CD4-positive, alpha-beta memory T cell (primary cell): ENCODE results near the gene BLACAT1. TPM values are rescaled to one million over a fixed set of nuclear protein-coding genes. Genes with fewer than 3 reads are reported as not detected.
"Not testable (repeated sequence)": the region's sequence is repeated elsewhere in the genome, so short reads cannot be mapped to it uniquely, and the experiment has no call there.

Source experiments
- CTCF ChIA-PET: fragments of 350-600 bp; sonication (Branson Sonifier 250); formaldehyde crosslinking; loops from one replicate; lab custom pipeline; 2021; ENCODE audit warnings: inconsistent platforms; ENCODE audit not compliant: partially characterized antibody; lab: Charles Lee
- POLR2A ChIA-PET: fragments of 350-600 bp; sonication (Branson Sonifier 250); formaldehyde crosslinking; loops from one replicate; lab custom pipeline; 2021; ENCODE audit not compliant: partially characterized antibody; lab: Charles Lee
- DNase-seq, 5 donors: peaks; one replicate each; pipeline versions ENCODE4 v3.0.0 to v3.0.0-alpha.2; 2020 to 2022; ENCODE audit warnings: mixed read lengths in 1 of 5
- H3K27ac ChIP-seq: one replicate; pipeline ENCODE4 v1.7.0; 2013; ENCODE audit warnings: low read depth, low read length
- H3K27me3 ChIP-seq: 2 replicates; pipeline ENCODE4 v1.7.0; 2013; ENCODE audit warnings: mild to moderate bottlenecking, low read length, moderate library complexity; ENCODE audit not compliant: insufficient read depth
- H3K36me3 ChIP-seq: 2 replicates; pipeline ENCODE4 v1.7.0; 2013; ENCODE audit warnings: mild to moderate bottlenecking, low read length, moderate library complexity; ENCODE audit not compliant: insufficient read depth
- H3K4me1 ChIP-seq: 2 replicates; pipeline ENCODE4 v1.7.0; 2013; ENCODE audit warnings: mild to moderate bottlenecking, low read length, moderate library complexity; ENCODE audit not compliant: insufficient read depth
- H3K4me3 ChIP-seq, 2 donors: one replicate each; pipeline ENCODE4 v1.7.0; 2013; ENCODE audit warnings: low read length in 2 of 2, mild to moderate bottlenecking in 1 of 2
- H3K9me3 ChIP-seq, 2 donors: one replicate each; pipeline ENCODE4 v1.7.0; 2013; ENCODE audit warnings: low read length in 2 of 2, control low read depth in 1 of 2; ENCODE audit not compliant: control insufficient read depth in 1 of 2
- H3K27ac Mint-ChIP-seq, 7 donors: one replicate each; pipeline ENCODE4 v1.8.0; 2020 to 2021; ENCODE audit warnings: mixed read lengths in 7 of 7, mild to moderate bottlenecking in 6 of 7, inconsistent platforms in 3 of 7, moderate library complexity in 3 of 7
- H3K27me3 Mint-ChIP-seq, 2 donors: one replicate each; pipeline ENCODE4 v1.8.0; 2020 to 2021; ENCODE audit warnings: mixed read lengths in 2 of 2
- H3K36me3 Mint-ChIP-seq, 2 donors: one replicate each; pipeline ENCODE4 v1.8.0; 2020 to 2021; ENCODE audit warnings: mixed read lengths in 2 of 2, inconsistent platforms in 1 of 2, mild to moderate bottlenecking in 1 of 2
- H3K4me1 Mint-ChIP-seq, 4 donors: one replicate each; pipeline ENCODE4 v1.8.0; 2020 to 2021; ENCODE audit warnings: mixed read lengths in 4 of 4, mild to moderate bottlenecking in 1 of 4
- H3K4me3 Mint-ChIP-seq, 8 donors: one replicate each; pipeline ENCODE4 v1.8.0; 2020 to 2021; ENCODE audit warnings: mixed read lengths in 8 of 8, mild to moderate bottlenecking in 7 of 8, moderate library complexity in 6 of 8, inconsistent platforms in 3 of 8
- H3K9me3 Mint-ChIP-seq, 8 donors: one replicate each; pipeline ENCODE4 v1.8.0; 2020 to 2021; ENCODE audit warnings: mixed read lengths in 8 of 8, mild to moderate bottlenecking in 5 of 8, inconsistent platforms in 3 of 8, moderate library complexity in 1 of 8
- intact Hi-C: fragments of 100-400 bp; cut with micrococcal nuclease; formaldehyde crosslinking; loops from one replicate; pipeline ENCODE4 v1.15.1; 2023
- polyA plus RNA-seq, 2 donors: library from polyadenylated mRNA; unstranded; fragments of 300-500 nt; fragmentation: Illumina TruSeq; gene quantifications; one replicate each; pipeline ENCODE4 v1.2.3, GENCODE V29; 2021
- total RNA-seq, 2 experiments: library from RNA; stranded (reverse); gene quantifications; one replicate each; pipeline ENCODE4 v1.2.3, GENCODE V29; 2021

BLACAT1 gene
- total and polyA plus RNA-seq, 4 experiments from 2014 or later = 0.42 to 0.44 TPM; not detected in 2

- no peaks in the 10 kb centered on the region for H3K36me3 Mint-ChIP-seq
- no peak for DNase-seq
- ChIA-PET CTCF (interaction anchor here (1.1 kb wide), 1 partner anchor 48 kb away, joined by 3 read pairs; no protein-coding TSS in a partner anchor), POLR2A (no interaction called here)
- H3K36me3 ChIP-seq = no peaks in the 10 kb centered on the region
- no peaks in the 10 kb centered on the region for H3K9me3 ChIP-seq
- intact Hi-C loops = no loop called here
- peaks cover 7 to 10% of the 10 kb centered on the region in 2 donors for H3K27me3 Mint-ChIP-seq
- H3K4me3 ChIP-seq = no peak overlapping the region
- H3K27me3 ChIP-seq = no peaks in the 10 kb centered on the region
- peaks cover 23 to 30% (median 26%) of the 10 kb centered on the region in 4 donors for H3K4me1 Mint-ChIP-seq
- no peak overlapping the region for H3K27ac Mint-ChIP-seq
- no peaks in the 10 kb centered on the region for H3K9me3 Mint-ChIP-seq
- H3K27ac ChIP-seq = no peak overlapping the region
- no peak overlapping the region for H3K4me3 Mint-ChIP-seq
- H3K4me1 ChIP-seq = peaks cover 28% of the 10 kb centered on the region
Measured at GRCh38 chr1:205437570-205437969, 18.3 kb downstream of the BLACAT1 start.

GRCh38 chr1:205436776-205437410, 19.0 kb downstream of the BLACAT1 start:
- no peaks in the 10 kb centered on the region for H3K9me3 Mint-ChIP-seq
- Histone ChIP-seq H3K4me3 (no peak overlapping the region), H3K9me3 (no peaks in the 10 kb centered on the region), H3K4me1 (peaks cover 24% of the 10 kb centered on the region), H3K27ac (no peak overlapping the region), H3K36me3 (no peaks in the 10 kb centered on the region), H3K27me3 (no peaks in the 10 kb centered on the region)
- CTCF ChIA-PET = interaction anchor here (1.1 kb wide), 1 partner anchor 164 kb away, joined by 3 read pairs; no protein-coding TSS in a partner anchor
- POLR2A ChIA-PET = no interaction called here
- H3K27ac Mint-ChIP-seq = no peak overlapping the region
- peaks cover 21 to 25% (median 24%) of the 10 kb centered on the region in 4 donors for H3K4me1 Mint-ChIP-seq
- no peak overlapping the region for H3K4me3 Mint-ChIP-seq
- intact Hi-C loops = no loop called here
- no peaks in the 10 kb centered on the region for H3K36me3 Mint-ChIP-seq
- peaks cover 8 to 14% of the 10 kb centered on the region in 2 donors for H3K27me3 Mint-ChIP-seq
- DNase-seq = no peak

- Mint-ChIP-seq H3K4me3 (no peak overlapping the region), H3K4me1 (peaks cover 14 to 21% (median 18%) of the 10 kb centered on the region in 4 donors), H3K27ac (peak overlapping the region in 1 of 7 donors; percentile 23), H3K36me3 (no peaks in the 10 kb centered on the region), H3K9me3 (no peaks in the 10 kb centered on the region), H3K27me3 (peaks cover 8 to 14% of the 10 kb centered on the region in 2 donors)
- intact Hi-C loops = no loop called here
- Histone ChIP-seq H3K27ac (no peak overlapping the region), H3K9me3 (no peaks in the 10 kb centered on the region), H3K27me3 (no peaks in the 10 kb centered on the region), H3K4me1 (peaks cover 20% of the 10 kb centered on the region), H3K4me3 (no peak overlapping the region), H3K36me3 (no peaks in the 10 kb centered on the region)
- POLR2A ChIA-PET = no interaction called here
- CTCF ChIA-PET = interaction anchor here (1.1 to 1.2 kb wide), 2 partner anchors 49 to 163 kb away, joined by 3 read pairs; no protein-coding TSS in a partner anchor
- no peak for DNase-seq
Measured at GRCh38 chr1:205435578-205436573, 20.0 kb downstream of the BLACAT1 start.

DNA sequence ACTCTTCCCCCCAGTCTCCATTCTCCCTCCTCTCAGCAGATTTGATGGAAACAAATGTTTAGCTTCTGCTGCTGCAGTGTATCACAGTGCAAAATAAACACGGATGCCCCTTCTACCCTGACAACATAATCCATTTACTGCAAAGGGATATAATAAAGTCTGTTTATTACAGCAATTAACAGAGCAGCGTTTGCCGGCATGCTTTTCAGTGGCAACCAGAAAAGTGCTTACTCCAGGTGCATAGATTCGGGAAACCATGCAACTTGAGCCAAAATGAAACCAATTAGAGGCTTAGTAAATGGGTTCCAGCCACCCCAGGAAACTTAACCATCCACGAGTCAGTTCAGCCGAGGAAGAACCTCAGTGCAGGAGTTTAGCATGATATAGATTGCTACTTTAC, 21.1 kb downstream of the BLACAT1 start:
- Histone ChIP-seq H3K4me3 (no peak overlapping the region), H3K27me3 (no peaks in the 10 kb centered on the region), H3K4me1 (peaks cover 13% of the 10 kb centered on the region), H3K36me3 (no peaks in the 10 kb centered on the region), H3K9me3 (no peaks in the 10 kb centered on the region), H3K27ac (no peak overlapping the region)
- H3K36me3 Mint-ChIP-seq = no peaks in the 10 kb centered on the region
- ChIA-PET POLR2A (no interaction called here), CTCF (interaction anchor here (0.8 to 1.4 kb wide), 2 partner anchors 51 to 90 kb away, joined by 3 to 5 read pairs; no protein-coding TSS in a partner anchor)
- intact Hi-C loops = no loop called here
- H3K4me1 Mint-ChIP-seq = peaks cover 10 to 19% (median 16%) of the 10 kb centered on the region in 4 donors
- H3K9me3 Mint-ChIP-seq = no peaks in the 10 kb centered on the region
- no peak overlapping the region for H3K4me3 Mint-ChIP-seq
- peaks cover 8 to 15% of the 10 kb centered on the region in 2 donors for H3K27me3 Mint-ChIP-seq
- no peak for DNase-seq
- H3K27ac Mint-ChIP-seq = peak overlapping the region in 1 of 7 donors; percentile 35

DNA sequence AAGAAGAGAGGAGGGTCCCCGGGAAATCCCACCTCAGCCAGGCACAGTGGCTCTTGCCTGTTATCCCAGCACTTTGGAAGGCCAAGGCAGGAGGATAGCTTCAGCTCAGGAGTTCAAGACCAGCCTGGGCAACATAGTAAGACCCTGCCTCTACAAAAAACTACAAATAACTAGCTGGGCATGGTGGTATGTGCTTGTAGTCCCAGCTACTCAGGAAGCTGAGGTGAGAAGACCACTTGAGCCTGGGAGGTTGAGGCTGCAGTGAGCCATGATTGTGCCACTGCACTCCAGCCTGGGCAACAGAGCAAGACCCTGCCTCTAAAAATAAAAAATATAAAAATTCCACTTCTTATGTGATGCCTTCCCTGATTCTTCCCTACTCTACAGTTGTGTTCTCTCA, 23.2 kb downstream of the BLACAT1 start:
- H3K9me3 Mint-ChIP-seq, intact Hi-C loops, POLR2A ChIA-PET, H3K36me3 Mint-ChIP-seq, H3K4me3 Mint-ChIP-seq, H3K27ac ChIP-seq, H3K4me1 ChIP-seq, DNase-seq, H3K27me3 ChIP-seq, H3K36me3 ChIP-seq, H3K27ac Mint-ChIP-seq, H3K9me3 ChIP-seq, H3K4me3 ChIP-seq: not testable (repeated sequence)
- peaks cover 8 to 17% (median 13%) of the 10 kb centered on the region in 4 donors for H3K4me1 Mint-ChIP-seq
- peaks cover 10 to 15% of the 10 kb centered on the region in 2 donors for H3K27me3 Mint-ChIP-seq
- CTCF ChIA-PET = interaction anchor here (1.1 to 4.1 kb wide), 5 partner anchors 11 to 97 kb away, joined by 4 to 74 read pairs (median 17); partner anchors contain the start of gene LEMD1

GRCh38 chr1:205432116-205432515, 23.7 kb downstream of the BLACAT1 start:
- H3K4me1 Mint-ChIP-seq = peaks cover 8 to 17% (median 13%) of the 10 kb centered on the region in 4 donors
- no peaks in the 10 kb centered on the region for H3K27me3 ChIP-seq
- H3K4me1 ChIP-seq = peaks cover 10% of the 10 kb centered on the region
- H3K36me3 ChIP-seq = no peaks in the 10 kb centered on the region
- H3K27me3 Mint-ChIP-seq = peaks cover 10 to 15% of the 10 kb centered on the region in 2 donors
- no peaks in the 10 kb centered on the region for H3K36me3 Mint-ChIP-seq
- H3K27ac Mint-ChIP-seq = no peak overlapping the region
- DNase-seq = no peak
- intact Hi-C loops = no loop called here
- H3K9me3 ChIP-seq = no peaks in the 10 kb centered on the region
- ChIA-PET POLR2A (interaction anchor here (3.4 kb wide), 1 partner anchor 8 kb away, joined by 20 read pairs; no protein-coding TSS in a partner anchor), CTCF (interaction anchor here (1.1 to 4.1 kb wide), 11 partner anchors 9 to 96 kb away, joined by 3 to 74 read pairs (median 15); no protein-coding TSS in a partner anchor)
- no peak overlapping the region for H3K27ac ChIP-seq
- no peak overlapping the region for H3K4me3 ChIP-seq
- H3K9me3 Mint-ChIP-seq = no peaks in the 10 kb centered on the region
- H3K4me3 Mint-ChIP-seq = no peak overlapping the region
